ENCODE results near the gene ABTB2.

GRCh38 chr11:34262531-34263081, 95.2 kb downstream of the ABTB2 start:
- no peak for TF ChIP-seq EZH2phosphoT487 (IDR thresholded peaks at IDR 0.05; ENCODE audit: insufficient read depth, low read depth)
- no peak for TF ChIP-seq EZH2 (IDR thresholded peaks at IDR 0.05; ENCODE audit: insufficient read depth, poor library complexity, severe bottlenecking)

Data from GM23248 (cell line).